CD4-positive, alpha-beta T cell treated with Interferon gamma for 1 hour (primary cell): ENCODE measurements around the gene CTSW.

ENCODE experiments used
- DNase-seq: peaks from one replicate; pipeline ENCODE4 v3.0.0-alpha.2; 2020

CTSW gene

DNA sequence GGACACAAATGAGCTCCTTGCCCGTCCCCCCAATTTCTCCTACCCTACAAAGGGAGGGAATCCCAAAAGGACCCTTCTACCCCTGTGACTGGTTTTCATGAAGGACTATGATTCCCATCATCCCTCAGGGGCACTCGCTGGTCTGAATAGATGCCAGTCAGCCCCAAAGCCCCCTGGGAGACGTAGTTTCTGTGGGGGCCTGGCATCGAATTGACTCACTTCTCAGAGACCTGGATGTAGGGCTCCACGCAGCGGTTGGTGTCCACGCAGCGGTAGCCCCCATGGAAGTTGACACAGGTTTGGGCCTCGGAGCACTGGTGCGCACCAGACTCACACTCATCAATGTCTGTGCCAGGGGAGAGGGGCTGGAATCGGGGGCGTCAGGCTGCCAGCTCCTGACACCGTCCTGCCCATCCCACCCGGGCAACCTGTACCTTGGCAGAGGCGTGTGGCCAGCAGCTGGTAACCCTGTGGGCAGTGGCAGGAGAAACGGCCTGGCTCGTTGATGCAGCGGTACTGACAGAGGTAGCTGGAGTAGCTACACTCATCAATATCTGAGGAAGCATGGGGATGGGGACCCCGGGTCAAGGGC, 11.5 kb upstream of the CTSW start:
- no peak for DNase-seq

DNA sequence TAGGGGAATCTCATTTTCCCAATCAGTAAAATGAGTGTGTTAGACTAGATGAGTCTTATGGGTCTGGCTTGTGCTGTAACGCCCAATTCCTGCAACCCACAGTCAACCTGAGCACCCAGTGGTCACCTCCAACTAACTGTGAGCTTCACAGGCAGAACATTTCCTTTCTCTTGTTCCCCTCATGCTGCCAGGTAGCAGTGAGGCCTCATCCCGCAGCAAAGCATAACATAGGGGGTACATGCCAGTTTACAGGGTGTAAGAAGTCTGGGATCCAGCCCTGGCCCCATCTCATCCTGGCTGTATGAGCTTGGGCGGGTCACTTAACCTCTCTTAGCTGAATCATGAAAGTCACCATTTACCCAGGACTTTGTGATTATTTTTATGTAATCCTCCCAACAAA, 10.7 kb upstream of the CTSW start:
- DNase-seq = no peak

DNA sequence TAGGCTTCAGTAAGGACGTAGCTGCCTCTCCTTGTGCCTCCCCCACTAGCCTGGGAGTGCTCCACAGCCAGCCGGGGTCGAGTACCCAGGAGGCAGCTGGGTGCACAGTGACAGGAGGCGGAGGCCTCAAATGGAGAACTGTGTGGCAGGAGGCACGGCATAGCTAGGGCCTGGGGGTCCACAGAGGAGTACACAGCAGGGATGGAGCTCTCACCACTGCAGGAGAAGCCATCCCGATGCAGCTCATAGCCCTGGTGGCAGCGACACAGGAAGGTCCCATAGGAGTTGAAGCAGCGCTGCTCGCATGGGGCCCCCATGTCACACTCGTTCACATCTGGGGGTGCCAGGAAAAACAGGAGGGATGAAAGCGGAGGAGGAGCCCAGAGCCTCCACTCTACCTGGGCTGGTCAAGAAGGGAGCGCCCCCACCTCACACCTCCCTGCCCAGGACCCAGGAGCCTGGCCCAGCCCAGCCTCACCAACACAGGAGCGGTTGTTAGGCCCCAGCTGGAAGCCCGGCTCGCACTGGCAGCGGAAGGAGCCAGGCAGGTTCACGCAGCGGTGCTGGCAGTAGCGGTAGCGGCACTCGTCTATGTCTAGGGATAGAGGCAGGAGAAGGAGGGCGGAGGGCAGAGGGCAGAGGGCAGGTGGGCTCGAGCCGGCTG, 9.9 kb upstream of the CTSW start:
- no peak for DNase-seq

DNA sequence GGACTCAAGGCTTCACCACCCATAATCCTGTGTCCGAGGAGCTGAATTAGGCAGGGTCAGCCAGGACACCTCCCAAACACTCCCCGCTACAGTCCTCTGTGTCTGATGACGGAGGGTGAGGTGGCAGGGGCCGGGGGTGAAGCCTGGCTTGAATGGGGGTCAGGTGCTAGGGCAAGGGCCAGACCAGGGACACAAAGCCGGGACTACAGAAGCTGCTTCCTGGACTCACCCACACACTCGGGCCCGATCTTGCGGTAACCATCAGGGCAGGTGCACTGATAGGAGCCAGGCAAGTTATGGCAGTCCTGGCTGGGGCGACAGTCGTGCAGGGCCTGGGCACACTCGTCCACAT, 9.4 kb upstream of the CTSW start:
- no peak for DNase-seq

DNA sequence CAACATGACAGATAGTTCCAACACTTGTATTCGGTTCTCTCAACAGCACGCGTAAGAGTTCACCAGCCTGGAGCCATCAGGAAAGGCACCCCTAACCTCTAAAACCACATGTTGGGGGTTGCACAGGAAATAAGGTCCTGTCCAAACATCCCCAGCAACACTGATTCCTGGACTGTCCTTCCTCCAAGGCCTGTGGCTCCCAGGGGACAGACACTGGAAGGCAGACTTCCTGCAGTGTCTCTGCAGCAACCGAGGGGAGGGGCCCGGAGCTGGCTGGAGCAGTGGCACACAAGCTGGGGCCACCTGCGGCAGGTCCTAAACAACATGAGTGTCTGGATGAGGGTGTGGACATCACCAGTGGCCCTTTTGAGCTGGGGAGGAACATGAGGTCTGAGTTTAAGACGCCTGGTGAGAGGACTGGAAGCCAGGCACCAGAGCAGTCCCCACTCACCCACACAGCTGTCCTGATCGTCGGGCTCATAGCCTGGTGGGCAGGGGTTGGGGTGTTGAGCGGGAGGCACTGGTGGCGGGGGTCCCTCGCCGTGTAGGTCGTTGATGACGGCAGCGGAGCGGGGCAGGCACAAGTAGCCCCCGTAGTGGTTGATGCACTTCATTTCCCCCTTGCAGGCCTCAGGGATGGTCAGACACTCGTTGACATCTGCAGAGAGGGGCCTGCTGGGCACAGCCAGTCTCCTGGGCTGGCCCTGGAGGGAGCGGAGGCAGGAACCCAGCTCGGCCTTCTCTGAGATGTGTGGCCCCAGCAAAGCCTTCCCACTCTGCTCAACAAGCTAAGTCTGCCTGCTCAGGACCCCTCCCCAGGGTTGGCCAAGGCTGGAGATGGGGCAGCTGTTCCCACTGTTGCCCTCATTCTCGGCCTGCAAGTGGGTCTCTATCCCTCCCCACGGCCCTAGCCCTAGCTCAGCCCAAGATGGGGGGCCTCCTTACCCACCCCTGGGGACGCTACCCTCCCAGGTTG, 8.6 kb upstream of the CTSW start:
- no peak for DNase-seq

DNA sequence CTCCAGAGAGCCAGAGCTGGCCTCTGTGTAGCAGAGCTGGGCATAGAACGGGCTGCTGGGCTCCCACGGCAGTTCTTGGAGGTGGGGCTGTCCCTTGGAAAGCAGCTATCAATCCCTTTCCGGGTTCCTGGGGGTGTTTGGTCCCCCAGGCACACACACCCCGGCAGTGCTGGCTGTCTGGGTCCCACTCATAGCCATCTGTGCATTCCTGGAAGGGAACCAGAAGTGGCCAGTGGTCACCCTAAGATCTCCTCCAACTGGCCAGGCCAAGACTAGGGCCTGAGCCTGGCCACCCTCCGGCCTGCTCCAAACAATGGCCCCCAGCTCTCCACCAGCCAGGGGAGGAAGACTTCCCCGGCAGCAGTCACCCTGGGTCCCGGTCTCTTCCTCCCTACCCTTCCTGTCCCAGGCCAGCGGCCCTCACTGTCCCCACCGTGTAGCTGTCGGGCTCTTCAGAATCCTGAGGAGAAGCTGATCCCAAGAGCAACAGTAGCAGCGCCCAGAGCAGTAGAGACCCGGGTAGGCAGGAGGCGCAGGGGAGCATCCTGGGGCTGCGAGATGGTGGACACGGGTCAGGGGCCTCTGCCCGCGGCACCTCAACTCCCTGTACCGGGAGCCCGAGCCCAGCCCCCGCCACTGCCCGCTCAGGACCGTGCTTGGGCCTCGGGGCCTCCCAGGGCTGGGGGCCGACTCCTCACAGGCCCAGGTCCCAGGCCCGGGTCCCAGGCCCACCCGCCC, 7.7 kb upstream of the CTSW start:
- no peak for DNase-seq

DNA sequence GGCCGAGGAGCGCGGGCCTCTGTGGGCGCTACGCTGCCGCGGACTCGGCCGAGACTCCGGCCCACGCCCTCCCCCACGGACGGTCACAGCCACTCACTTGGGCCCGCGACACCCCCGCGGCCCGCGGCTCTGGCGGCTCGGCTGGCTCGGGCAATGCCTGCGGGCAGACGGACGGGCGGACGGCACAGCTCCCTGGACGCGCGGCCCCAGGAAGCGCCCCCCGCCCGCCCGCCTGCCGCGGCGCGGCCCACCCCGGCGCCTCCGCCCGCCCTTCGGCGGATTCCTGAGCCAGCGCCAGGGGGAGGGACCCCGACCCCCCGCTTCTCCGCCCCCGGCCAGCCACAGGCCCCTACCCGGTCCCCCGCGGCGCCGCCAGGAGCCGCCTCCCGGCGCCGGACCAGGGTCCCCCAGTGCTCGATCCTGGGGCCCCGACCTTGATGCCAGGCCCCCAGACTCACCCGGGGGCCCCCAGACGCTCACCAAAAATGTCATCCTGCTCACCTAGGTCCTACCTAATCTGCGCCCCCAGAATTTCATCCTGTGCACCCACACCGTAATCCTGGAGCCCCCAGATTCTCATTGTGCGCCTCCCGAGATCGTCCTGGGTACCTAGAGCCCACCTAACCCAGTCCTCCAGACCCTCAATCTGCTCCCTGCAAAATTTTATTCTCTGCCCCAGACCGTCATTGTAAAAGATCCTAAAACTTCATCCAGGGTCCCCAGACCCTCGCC, 6.9 kb upstream of the CTSW start, which contains the start of gene EFEMP2:
Gene EFEMP2, minus strand, starts transcription at position 215 of the 732 bp plus-strand sequence. CDS start 446 bp downstream, outside the sequence.
- no peak for DNase-seq

DNA sequence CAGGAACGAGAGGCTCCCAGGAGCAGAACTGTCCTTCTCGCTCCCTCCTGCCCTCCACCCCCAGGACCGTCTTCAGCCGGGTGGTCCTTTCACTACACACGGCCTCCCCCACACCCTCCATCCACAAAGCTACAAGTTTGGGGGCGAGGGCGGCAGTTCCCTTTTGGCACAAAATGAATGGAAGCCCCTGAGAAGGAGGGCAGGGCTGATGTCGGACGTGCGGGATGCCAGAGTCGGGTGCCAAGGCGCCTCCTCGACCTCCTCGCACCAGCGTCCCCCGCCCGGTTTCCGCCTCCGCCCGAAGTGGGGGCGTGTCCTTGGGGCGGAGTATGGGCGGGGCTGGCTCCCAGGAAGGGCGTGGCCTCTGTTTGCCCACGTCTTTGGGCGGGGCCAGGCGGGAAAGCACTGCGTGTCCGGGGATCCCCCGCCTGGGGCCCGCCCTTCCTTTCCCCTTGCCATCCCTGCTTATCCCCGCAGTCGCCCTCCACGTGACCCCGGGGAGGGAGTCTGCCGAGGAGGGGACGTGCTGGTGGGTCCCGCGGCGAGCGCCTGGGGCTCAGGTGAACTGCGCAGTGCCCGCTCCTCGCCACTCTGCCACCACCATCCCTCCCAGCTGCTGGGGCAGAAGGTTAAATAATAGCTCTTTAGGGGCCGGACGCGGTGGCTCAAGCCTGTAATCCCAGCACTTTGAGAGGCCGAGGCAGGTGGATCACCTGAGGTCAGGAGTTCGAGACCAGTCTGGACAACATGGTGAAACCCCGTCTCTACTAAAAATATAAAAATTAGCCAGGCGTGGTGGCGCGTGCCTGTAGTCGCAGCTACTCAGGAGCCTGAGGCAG, 6.1 kb upstream of the CTSW start:
- peak; percentile 95 for DNase-seq

DNA sequence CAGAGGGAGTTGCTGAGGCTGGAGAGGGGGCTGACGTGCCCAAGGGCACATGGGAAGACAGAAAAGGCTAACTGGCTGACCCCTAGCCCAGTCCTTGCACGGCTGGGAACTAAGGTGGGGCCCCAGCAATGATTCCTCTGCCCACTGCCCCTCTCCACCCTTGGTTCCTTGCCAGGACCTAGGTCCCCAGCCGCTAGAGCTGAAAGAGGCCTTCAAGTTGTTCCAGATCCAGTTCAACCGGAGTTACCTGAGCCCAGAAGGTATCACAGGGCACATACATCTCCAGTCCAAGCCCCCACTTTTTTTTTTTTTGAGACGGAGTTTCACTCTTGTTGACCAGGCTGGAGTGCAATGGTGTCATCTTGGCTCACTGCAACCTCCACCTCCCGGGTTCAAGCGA, 390 bp downstream of the CTSW start:
- DNase-seq = no peak

DNA sequence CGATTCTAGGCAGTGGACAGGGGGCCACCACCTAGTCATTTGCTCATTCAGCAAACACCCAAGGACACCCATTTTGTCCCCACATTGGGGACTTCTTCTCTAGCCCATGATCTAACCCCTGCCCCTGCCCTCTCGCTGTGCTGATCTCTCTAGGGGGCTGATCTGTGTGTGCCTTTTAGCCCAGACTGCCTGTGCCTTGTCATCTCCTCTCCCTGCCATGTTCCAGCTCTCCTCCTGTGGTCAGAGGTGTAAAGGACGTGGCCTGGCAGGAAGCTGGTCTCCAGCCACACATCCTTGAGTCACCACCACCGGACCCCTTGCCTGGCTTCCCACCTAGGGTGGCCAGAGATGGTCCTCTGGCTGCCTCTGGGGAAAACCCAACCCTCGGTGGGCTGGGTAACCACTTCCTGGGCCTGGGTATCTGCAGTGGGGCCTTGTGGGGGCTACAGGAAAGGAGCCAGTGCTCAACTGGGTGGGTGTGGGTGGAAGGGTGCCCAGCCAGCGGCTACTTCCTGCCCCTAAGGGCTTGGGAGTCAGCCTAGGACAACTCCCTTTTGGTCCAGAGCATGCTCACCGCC, 1.3 kb downstream of the CTSW start:
- DNase-seq = no peak

DNA sequence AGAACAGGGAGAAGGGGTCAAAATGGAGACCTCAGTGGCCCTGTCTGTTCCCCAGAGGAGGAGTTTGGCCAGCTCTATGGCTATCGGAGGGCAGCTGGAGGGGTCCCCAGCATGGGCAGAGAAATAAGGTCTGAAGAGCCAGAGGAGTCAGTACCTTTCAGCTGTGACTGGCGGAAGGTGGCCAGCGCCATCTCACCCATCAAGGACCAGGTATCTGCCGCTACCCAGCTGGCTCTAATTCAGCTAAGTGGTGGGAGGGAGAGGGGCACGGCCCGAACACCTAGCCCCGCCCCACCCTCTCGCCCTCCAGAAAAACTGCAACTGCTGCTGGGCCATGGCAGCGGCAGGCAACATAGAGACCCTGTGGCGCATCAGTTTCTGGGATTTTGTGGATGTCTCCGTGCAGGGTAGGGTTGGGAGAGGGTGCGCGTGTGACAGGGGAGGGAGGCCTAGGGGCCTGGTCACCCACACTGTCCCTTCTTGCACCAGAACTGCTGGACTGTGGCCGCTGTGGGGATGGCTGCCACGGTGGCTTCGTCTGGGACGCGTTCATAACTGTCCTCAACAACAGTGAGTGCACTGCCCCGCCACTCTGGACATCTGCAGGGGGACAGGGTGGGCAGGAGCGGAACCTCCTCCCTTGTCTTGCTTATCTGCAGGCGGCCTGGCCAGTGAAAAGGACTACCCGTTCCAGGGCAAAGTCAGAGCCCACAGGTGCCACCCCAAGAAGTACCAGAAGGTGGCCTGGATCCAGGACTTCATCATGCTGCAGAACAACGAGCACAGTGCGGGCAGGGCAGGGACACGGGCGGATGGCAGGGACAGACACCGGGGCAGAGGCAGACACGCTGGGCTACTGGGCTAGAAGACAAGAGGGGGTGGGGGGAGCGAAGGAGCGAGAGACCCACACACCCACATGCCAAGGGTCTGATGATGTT, 2.8 kb downstream of the CTSW start:
- no peak for DNase-seq

DNA sequence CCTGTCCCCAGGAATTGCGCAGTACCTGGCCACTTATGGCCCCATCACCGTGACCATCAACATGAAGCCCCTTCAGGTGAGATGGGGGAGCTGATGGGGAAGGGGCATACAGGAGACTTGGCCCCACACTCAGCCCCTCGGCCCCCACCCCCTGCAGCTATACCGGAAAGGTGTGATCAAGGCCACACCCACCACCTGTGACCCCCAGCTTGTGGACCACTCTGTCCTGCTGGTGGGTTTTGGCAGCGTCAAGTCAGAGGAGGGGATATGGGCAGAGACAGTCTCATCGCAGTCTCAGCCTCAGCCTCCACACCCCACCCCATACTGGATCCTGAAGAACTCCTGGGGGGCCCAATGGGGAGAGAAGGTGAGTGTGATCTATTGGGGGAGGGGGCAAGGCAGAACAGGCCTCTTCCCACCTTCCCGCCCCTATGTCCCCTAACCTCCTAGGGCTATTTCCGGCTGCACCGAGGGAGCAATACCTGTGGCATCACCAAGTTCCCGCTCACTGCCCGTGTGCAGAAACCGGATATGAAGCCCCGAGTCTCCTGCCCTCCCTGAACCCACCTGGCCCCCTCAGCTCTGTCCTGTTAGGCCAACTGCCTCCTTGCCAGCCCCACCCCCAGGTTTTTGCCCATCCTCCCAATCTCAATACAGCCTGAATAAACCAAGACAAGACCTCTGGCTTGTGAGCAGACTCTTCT, 3.6 kb downstream of the CTSW start:
- DNase-seq = no peak

DNA sequence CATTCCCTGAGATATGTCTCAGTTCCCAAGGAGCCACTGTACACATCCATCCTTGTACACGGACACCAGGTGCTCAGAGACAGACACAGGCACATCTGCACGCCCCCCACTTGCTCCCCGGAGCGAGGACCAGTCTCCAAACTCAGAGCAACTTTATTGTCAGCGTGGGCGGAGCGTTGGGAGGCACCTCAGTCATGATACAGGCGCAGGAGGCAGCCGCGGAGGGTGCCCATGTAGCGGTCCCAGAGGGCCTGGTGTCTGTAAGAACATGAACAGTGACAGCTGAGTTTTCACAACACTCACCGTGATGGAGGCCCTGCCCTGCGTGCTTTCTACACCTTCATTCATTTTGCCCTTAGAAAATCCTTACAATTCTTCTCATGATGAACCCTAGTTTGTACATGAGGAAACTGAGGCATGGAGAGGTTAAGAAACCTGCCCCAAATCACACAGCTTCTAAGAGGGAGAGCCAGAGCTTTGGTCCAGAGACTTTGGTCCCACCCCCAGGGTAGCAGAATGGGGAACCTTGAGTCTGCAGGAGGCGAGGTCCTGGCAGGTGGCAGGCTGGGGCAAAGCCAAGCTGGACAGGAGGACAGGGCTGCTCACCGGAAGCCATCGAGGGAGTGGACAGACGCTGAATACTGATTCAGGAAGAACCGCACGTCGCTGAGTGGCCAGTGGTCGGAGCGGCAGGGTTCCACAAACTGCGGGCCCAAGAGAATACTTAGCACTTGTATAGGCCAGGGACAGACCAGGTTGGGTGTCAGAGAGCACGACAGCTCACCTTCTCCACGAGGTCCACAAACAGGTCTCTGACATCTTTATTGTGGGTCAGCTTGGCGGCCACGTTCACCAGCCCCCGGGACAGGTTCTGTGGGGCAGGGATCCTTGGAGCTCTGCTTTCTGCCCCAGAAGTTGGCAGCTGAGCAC, 4.4 kb downstream of the CTSW start:
- no peak for DNase-seq

DNA sequence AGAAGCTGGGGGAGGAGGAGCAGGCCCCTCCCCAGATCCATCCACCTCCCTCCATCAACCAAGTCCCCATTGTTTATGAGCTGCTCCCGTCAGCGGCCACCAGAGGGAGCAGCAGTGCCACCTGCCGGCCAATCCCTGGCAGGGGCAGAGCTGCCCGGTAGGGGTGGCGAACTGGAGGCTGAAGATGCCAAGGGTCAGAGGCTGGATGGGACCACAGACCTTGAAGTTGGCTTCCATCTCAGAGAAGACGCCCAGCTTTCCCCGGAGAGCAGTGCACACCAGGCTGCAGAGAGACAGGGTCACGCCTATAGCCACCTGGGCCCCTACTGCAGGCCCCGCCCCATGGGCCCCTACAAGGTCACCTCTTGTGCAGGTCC, 5.1 kb downstream of the CTSW start:
- DNase-seq = peak; percentile 80

DNA sequence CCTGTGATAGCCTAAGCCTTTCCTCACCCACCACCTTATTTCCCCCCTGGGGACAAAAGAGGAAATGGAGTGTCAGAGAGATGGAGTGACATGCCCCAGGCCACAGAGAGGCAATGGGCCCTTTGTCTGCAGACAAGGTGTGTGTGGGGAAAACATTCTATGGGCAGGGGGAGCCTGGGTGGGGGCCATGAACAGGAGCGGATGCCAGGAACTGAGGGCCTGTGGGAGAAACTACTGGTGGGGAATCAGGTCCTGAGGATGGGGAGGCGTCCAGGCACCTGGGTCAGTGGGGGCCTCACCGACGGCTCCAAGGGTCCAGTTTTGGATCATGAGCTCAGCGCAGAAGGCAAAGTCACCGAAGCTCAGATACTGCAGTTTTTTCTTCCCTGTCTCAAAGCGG, 5.6 kb downstream of the CTSW start:
- no peak for DNase-seq

DNA sequence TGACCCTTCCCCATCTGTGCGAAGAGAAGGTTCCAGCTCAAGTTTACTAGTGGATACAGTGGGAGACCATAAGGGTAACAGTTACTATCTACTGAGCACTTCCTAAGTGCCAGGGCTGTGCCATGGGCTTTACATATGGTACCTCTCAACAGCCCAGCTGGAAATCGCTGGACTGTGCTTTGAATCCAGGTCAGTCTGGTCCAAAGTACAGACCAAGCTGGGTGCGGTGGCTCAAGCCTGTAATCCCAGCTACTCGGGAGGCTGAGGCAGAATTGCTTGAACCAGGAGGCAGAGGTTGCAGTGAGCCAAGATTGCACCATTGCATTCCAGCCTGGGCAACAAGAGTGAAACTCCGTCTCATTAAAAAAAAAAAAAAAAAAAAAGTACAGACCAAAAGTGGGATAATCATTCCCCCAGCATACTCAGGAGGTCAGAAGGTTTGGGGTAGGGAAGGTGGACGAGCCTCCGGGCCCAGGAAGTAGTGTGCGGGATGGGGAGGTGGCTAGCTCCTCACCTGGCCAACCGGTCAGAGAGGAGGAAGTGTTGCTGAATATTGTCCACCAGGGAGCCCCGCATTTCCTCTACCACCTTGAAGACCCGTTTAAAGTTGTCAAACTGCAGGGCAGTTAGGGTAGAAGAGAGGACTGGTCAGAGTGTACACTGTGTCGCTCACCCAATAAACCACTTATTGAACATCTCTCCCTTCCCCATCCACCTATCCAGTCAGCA, 6.3 kb downstream of the CTSW start:
- DNase-seq = no peak
